ENCODE results near the gene POU6F2. TPM values are rescaled to one million over a fixed set of nuclear protein-coding genes. Genes with fewer than 3 reads are reported as not detected.

Gene POU6F2
- polyA plus RNA-seq, 2 of the 4 experiments (the other 2 are of a cell fraction) = not detected

DNA sequence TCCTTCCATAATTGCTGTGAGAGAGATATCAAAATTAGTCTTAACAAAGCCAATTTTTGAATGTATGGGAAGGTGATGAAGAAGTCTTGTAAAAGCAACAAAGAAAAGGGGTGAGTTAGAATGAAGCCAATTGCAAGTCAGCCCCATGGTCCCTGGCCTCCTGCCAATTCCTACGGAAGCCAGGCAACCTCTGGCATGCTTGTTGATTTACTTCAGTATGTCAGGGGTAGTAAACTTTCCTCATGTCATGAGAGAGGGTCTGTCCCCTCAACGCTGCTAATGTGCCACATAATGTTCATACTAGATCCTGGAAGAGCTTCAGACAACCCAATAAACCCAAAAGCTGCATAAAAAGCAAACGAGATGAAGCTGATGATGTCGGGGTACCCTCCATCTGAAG is 429.4 kb downstream of the POU6F2 start:
- no peak overlapping the region for H3K4me3 ChIP-seq
- H3K4me1 ChIP-seq = no peaks in the 10 kb centered on the region
- no peak overlapping the region for H3K4me2 ChIP-seq
- H3K9me3 ChIP-seq = no peaks in the 10 kb centered on the region
- no peak for FAIRE-seq
- ChIA-PET POLR2A (no interaction called here), CTCF (interaction anchor here (2.3 kb wide), 1 partner anchor 13 kb away, joined by 6 read pairs; no protein-coding TSS in a partner anchor)
- DNase-seq (ENCODE audit: low read depth in 1 of 2, low spot score in 1 of 2) = no peak
- TF ChIP-seq, protein P1, sequence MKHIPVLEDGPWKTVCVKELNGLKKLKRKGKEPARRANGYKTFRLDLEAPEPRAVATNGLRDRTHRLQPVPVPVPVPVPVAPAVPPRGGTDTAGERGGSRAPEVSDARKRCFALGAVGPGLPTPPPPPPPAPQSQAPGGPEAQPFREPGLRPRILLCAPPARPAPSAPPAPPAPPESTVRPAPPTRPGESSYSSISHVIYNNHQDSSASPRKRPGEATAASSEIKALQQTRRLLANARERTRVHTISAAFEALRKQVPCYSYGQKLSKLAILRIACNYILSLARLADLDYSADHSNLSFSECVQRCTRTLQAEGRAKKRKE (CRISPR knock-in tag; IDR thresholded peaks at IDR 0.05; ENCODE audit: low read depth) = no peak
- TF ChIP-seq, protein P2, sequence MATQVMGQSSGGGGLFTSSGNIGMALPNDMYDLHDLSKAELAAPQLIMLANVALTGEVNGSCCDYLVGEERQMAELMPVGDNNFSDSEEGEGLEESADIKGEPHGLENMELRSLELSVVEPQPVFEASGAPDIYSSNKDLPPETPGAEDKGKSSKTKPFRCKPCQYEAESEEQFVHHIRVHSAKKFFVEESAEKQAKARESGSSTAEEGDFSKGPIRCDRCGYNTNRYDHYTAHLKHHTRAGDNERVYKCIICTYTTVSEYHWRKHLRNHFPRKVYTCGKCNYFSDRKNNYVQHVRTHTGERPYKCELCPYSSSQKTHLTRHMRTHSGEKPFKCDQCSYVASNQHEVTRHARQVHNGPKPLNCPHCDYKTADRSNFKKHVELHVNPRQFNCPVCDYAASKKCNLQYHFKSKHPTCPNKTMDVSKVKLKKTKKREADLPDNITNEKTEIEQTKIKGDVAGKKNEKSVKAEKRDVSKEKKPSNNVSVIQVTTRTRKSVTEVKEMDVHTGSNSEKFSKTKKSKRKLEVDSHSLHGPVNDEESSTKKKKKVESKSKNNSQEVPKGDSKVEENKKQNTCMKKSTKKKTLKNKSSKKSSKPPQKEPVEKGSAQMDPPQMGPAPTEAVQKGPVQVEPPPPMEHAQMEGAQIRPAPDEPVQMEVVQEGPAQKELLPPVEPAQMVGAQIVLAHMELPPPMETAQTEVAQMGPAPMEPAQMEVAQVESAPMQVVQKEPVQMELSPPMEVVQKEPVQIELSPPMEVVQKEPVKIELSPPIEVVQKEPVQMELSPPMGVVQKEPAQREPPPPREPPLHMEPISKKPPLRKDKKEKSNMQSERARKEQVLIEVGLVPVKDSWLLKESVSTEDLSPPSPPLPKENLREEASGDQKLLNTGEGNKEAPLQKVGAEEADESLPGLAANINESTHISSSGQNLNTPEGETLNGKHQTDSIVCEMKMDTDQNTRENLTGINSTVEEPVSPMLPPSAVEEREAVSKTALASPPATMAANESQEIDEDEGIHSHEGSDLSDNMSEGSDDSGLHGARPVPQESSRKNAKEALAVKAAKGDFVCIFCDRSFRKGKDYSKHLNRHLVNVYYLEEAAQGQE (IDR thresholded peaks at IDR 0.05) = no peak
- no peak for TF ChIP-seq SMC3 (IDR thresholded peaks at IDR 0.05)
- no peak for ATAC-seq
- WGBS (ENCODE audit: missing lambda C conversion rate) = 11% methylated on average over 4 of the region's 4 CpGs
- no peak overlapping the region for H3K27ac ChIP-seq

DNA sequence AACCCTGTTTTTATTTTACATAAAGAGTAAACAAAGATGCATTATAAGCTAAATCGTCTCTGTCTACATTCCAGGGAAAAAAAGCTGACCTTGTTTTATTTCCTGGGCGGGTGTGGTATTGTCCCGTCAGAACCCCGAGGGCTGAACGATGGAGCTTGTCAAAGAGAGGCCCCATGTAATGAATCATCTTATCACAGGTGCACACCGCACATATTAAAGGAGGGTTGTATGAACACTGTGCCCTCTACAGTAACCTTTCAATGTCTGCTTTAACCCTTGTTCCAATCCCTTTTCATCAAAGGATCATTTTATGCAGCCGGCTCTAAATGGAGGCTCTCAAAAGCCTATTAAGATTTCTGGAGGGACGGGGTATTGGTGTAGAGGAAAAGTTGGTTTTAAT is 430.0 kb downstream of the POU6F2 start:
- TF ChIP-seq, protein P3, sequence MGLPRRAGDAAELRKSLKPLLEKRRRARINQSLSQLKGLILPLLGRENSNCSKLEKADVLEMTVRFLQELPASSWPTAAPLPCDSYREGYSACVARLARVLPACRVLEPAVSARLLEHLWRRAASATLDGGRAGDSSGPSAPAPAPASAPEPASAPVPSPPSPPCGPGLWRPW (IDR thresholded peaks at IDR 0.05) = no peak
- TF ChIP-seq CHD2 (IDR thresholded peaks at IDR 0.05; ENCODE audit: low read length, partially characterized antibody) = no peak
- TF ChIP-seq POLR2A (IDR thresholded peaks at IDR 0.05; ENCODE audit: low read length) = no peak
- no peak for TF ChIP-seq CBX2 (IDR thresholded peaks at IDR 0.05; ENCODE audit: borderline replicate concordance, low read depth)
- no peak for TF ChIP-seq FOXS1 (CRISPR knock-in tag; IDR thresholded peaks at IDR 0.05)
- no peak for TF ChIP-seq ZFP36 (IDR thresholded peaks at IDR 0.05; ENCODE audit: borderline replicate concordance, partially characterized antibody)
- TF ChIP-seq RCOR1 (IDR thresholded peaks at IDR 0.05; ENCODE audit: low read depth, low read length) = no peak
- no peak for TF ChIP-seq CHD4 (IDR thresholded peaks at IDR 0.05; ENCODE audit: borderline replicate concordance)
- CTCF ChIA-PET = interaction anchor here (2.3 kb wide), 1 partner anchor 13 kb away, joined by 6 read pairs; no protein-coding TSS in a partner anchor
- no peak for DNase-seq (ENCODE audit: low read depth in 1 of 2, low spot score in 1 of 2)
- no peaks in the 10 kb centered on the region for H3K4me1 ChIP-seq
- ATAC-seq = no peak
- no peak for FAIRE-seq
- H3K27ac ChIP-seq = no peak overlapping the region
- H3K4me3 ChIP-seq = no peak overlapping the region
- 56% methylated on average over 8 of the region's 8 CpGs for WGBS (ENCODE audit: missing lambda C conversion rate)
- H3K9me3 ChIP-seq = no peaks in the 10 kb centered on the region
- H3K4me2 ChIP-seq = no peak overlapping the region
- POLR2A ChIA-PET = no interaction called here

DNA sequence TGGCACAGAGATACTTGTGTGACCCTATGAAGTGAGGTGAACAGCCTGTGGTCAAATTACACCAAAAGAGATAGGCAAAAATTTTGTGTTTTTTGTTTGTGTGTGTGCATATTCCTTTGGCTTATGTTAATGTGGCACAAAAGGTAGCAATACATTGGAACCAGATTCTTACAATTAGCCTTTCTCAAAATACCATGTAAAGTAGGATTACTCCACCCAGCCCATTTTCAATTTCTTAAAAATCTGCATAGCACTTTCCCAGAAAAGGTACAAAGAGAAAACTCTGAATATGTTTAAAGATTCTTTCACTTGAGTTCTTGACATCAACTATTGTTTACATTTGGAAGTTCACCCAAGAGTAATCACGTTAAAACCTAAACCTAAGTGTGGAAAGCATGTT is 431.2 kb downstream of the POU6F2 start:
- ATAC-seq (no peak), DNase-seq (ENCODE audit: low read depth in 1 of 2, low spot score in 1 of 2) (no peak), FAIRE-seq (no peak)
- POLR2A ChIA-PET = no interaction called here
- CTCF ChIA-PET = no interaction called here
- no peaks in the 10 kb centered on the region for H3K4me1 ChIP-seq
- H3K9me3 ChIP-seq = no peaks in the 10 kb centered on the region
- no peak overlapping the region for H3K4me2 ChIP-seq
- WGBS (ENCODE audit: missing lambda C conversion rate) = 19% methylated on average over 1 of the region's 1 CpG
- no peak overlapping the region for H3K27ac ChIP-seq
- TF ChIP-seq CHD2 (IDR thresholded peaks at IDR 0.05; ENCODE audit: low read length, partially characterized antibody) (no peak), HEYL (CRISPR knock-in tag; IDR thresholded peaks at IDR 0.05) (no peak), ZFP36 (IDR thresholded peaks at IDR 0.05; ENCODE audit: borderline replicate concordance, partially characterized antibody) (no peak)
- no peak overlapping the region for H3K4me3 ChIP-seq

DNA sequence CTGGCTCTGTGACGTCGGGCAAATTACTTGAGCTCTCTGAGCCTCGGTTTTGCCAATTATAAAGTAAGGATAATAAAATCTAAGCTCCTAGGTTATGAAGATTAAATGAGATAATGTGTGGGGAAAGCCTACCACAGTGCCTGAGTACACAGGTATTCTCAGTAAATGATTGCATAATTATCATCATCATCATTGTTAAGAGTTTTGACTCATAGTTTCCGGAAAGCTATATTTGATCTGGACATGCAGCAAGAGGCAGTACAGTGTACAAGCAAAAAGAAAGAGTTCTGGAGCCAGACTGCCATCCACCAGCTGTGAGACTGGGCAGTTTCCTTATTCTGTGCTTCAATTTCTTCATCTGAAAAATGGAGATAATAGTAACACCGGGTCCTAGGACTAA is 432.9 kb downstream of the POU6F2 start:
- H3K27ac ChIP-seq = no peak overlapping the region
- POLR2A ChIA-PET = no interaction called here
- H3K4me1 ChIP-seq = no peaks in the 10 kb centered on the region
- no peak overlapping the region for H3K4me2 ChIP-seq
- DNase-seq (ENCODE audit: low read depth in 1 of 2, low spot score in 1 of 2) (no peak), FAIRE-seq (no peak), ATAC-seq (no peak)
- 41% methylated on average over 5 of the region's 5 CpGs for WGBS (ENCODE audit: missing lambda C conversion rate)
- no peaks in the 10 kb centered on the region for H3K9me3 ChIP-seq
- TF ChIP-seq, protein P3 (IDR thresholded peaks at IDR 0.05) = no peak
- no peak for TF ChIP-seq TP53 (CRISPR knock-in tag; IDR thresholded peaks at IDR 0.05)
- CTCF ChIA-PET = interaction anchor here (1.0 kb wide), 1 partner anchor 8 kb away, joined by 4 read pairs; no protein-coding TSS in a partner anchor
- H3K4me3 ChIP-seq = no peak overlapping the region
